Left ventricle myocardium superior (tissue), 1 donor: ENCODE results near the gene ZP3. TPM values are rescaled to one million over a fixed set of nuclear protein-coding genes. Genes with fewer than 3 reads are reported as not detected.
"Not testable (repeated sequence)": the region's sequence is repeated elsewhere in the genome, so short reads cannot be mapped to it uniquely, and the experiment has no call there.

ENCODE experiments used
- ATAC-seq: fragments of 200-7000 bp; cut with Tn5 transposase; one replicate; pipeline ENCODE4 v1.9.1; 2020; ENCODE audit warnings: mild to moderate bottlenecking, moderate library complexity
- DNase-seq: peaks from one replicate; pipeline ENCODE4 v3.0.0-alpha.2; 2020
- intact Hi-C: fragments of 100-400 bp; cut with micrococcal nuclease; formaldehyde crosslinking; loops from one replicate; pipeline ENCODE4 v1.11.0; 2022
- total RNA-seq: library from RNA; stranded (reverse); fragmentation: NEBNext Ultra II Directional; extraction: Animal tissue kit (Norgen Biotek cat#: 25700); gene quantifications from one replicate; pipeline ENCODE4 v1.2.1, GENCODE V29; 2021
- donor health status: DM: no; HTN: yes; CAD: no; lungs with severe emphysema.

ZP3 gene
- total RNA-seq, 1 donor from 2014 or later = not detected

DNA sequence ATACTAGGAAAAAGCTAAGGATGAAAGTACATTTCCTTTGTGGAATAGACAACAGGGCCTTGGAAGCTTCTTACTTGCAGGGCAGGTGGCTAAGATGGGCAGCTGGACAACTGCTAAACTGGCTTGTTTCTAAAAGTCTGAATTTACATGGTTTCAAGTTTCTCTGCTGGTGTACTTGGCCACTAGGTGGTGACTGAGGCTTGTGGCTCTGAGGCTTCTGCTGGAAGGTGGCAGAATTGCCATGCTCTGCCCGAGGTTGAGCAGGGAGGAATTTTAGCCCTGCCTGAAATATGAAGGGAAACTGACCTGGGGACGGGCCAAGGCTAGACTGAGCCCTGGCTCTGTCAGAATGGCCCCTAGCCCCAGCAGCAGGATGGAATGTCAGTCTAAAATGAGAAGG is 13.1 kb downstream of the ZP3 start:
- DNase-seq (peak; percentile 49), ATAC-seq (peak; percentile 70)
- intact Hi-C loops = not testable (repeated sequence)

DNA sequence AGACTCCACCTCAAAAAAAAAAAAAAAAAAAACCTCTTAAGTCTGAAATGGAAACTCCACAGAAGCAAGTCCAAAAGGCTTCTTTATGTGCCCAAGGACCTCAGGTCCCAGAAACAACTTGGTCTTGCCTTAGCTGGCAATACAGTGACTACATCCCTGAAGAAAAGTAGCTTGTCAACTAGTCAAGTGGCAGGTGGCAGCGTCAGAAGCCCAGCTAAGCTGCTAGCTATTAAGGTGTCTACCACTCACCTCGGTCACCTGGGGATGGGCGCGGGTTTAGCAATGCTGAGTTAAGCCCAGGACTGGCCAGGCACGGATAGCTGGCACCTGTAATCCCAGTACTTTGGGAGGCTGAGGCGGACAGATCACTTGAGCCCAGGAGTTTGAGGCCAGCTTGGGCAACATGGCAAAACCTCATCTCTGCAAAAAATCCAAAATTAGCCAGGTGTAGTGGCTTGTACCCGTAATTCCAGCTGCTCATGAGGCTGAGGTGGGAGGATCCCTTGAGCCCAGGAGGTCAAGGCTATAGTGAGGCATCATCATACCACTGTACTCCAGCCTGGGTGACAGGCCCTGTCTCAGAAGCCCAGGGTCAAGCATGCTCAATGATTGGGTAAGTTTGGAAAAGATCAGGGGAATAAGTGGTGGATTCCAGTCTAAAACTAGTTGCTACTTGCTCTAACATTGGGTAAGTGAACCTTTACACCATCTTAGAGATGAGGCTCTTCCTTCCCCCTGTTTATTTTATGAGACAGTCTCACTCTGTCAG is 14.6 kb downstream of the ZP3 start:
- intact Hi-C loops, ATAC-seq, DNase-seq: not testable (repeated sequence)

DNA sequence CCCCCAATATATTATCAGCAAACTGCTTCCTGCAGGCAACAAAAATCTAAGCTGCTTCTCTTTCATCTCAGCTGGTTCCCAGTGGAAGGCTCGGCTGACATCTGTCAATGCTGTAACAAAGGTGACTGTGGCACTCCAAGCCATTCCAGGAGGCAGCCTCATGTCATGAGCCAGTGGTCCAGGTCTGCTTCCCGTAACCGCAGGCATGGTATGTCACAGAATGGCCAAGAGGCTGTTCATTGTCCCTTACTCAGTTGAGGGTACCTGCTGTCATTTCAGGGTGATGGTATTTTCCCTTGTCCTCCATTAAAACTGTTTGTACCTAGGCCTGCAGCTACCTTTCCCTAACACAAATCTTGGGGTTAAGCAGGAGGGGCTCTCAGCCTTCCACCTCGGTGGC is 15.7 kb downstream of the ZP3 start:
- ATAC-seq, DNase-seq, intact Hi-C loops: not testable (repeated sequence)

DNA sequence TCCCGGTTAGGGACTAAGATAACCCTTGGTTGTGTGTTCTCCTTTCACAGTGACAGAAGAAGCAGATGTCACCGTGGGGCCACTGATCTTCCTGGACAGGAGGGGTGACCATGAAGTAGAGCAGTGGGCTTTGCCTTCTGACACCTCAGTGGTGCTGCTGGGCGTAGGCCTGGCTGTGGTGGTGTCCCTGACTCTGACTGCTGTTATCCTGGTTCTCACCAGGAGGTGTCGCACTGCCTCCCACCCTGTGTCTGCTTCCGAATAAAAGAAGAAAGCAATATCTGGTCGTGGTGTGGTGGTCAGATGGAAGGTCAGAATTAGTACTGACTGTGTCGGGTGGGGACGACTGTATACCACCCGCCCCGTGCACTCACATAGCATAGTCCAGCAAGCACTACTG is 17.0 kb downstream of the ZP3 start:
- peak; percentile 50 for ATAC-seq

DNA sequence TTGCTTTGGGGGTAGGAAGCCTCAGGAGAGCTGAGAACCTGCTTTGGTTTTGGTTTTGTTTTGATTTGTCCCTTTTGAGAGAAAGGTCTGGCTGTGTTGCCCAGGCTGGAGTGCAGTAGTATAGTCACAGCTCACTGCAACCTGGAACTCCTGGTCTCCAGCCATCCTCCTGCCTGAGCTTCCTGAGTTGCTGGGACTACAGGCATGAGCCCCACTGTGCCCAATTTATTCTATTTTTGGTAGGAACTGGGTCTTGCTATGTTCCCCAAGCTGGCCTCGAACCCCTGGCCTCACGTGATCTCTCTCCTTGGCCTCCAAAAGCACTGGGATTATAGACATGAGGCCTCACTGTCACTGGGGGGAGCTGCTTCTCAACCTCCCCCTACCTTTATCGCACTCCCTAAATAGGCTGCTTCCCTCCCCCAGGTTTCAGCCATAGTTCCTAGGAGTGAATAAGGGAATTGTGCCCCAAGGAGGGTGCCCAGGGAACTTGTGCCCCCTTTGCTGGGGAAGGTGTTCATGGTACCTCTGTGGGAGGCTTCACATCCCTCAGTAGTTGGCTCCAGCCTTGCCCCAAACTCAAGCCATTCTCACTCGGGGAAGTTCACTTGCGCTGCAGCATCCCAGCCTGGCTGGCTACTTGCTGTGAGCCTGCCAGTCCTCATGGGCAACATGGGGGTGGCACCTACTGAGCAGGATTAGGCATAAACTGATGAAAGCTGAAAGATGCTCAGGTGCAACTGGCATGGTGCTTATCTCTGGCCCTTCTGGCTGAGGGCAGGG is 18.1 kb downstream of the ZP3 start:
- DNase-seq, ATAC-seq, intact Hi-C loops: not testable (repeated sequence)

More for the DNA sequence above, 17.0 kb downstream of the ZP3 start:
- DNase-seq, intact Hi-C loops: not testable (repeated sequence)

DNA sequence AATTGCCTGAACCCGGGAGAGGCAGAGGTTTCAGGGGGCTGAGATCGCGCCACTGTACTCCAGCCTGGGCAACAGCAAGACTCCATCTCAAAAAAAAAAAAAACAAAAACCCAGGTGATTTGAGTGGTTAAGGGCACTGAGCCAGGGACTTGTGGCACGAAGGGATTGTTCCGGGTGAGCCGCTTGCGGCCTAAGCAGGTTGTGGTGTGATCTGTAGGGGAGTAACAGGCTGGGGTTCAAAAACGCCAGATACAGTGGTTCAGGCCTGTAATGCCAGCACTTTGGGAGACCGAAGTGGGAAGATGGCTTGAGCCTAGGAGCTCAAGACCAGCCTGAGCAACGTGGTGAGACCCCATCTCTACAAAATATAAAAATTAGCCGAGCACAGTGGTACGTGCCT is 19.1 kb downstream of the ZP3 start:
- DNase-seq, ATAC-seq, intact Hi-C loops: not testable (repeated sequence)

DNA sequence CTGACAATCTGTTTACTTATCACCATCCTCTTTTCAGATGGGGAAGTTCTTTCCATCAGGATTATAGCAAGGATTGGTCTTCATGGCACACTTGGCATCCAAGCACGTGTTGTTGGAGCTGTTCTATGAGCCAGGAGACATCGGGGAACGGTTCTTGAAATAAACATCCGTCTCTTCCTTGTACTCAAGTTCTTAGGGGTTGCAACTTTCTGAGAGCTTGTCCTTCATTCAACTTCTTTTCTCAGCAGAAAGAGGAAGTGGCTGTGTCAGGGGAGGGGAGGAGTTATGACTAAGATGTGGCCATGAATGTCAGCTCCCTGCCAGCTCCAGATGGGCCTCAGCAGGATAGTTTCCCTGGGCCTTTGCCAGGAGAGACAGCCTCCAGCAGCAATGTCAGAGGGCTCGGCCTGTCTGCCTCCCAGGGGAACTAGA is 20.8 kb downstream of the ZP3 start:
- DNase-seq (peak; percentile 70), ATAC-seq (peak; percentile 98)
- intact Hi-C loops = not testable (repeated sequence)

DNA sequence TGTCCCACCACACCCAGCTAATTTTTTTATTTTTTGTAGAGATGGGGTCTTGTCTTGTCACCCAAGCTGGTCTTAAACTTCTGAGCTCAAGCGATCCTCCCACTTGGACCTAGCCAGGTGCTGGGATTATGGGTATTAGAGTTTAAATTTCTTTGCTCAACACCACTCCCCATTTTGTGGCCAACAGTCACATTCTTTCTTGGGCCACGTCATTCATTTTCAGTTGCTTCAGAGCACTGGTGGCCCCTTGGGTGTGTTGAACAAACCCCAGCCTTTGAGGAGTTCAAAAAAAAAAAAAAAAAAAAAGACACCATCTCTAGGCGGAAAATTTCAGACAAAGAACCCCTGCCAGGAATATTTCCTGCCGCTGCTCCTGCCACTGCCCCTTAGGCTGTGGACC is 32.3 kb downstream of the ZP3 start:
- intact Hi-C loops = not testable (repeated sequence)
- ATAC-seq = peak; percentile 27

DNA sequence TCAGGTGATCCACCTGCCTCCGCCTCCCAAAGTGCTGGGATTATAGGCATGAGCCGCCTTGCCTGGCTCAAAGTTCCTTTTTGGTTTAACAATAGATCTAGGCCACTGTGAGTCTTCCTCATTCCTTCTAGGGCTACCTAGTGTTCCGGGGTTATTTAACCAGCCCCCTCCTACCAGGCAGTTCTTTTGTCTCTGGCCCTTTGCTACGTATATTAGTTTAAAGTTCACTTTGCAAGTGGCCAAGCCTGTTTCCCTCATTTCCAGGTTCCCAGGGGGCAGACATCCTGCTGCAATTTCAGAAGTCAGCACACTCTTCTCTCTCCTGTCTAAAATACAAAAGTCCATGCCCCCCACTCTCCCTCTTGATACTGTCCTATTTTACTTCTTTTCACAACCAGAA is 33.8 kb downstream of the ZP3 start:
- DNase-seq, ATAC-seq, intact Hi-C loops: not testable (repeated sequence)

More for the DNA sequence above, 32.3 kb downstream of the ZP3 start:
- DNase-seq = not testable (repeated sequence)

DNA sequence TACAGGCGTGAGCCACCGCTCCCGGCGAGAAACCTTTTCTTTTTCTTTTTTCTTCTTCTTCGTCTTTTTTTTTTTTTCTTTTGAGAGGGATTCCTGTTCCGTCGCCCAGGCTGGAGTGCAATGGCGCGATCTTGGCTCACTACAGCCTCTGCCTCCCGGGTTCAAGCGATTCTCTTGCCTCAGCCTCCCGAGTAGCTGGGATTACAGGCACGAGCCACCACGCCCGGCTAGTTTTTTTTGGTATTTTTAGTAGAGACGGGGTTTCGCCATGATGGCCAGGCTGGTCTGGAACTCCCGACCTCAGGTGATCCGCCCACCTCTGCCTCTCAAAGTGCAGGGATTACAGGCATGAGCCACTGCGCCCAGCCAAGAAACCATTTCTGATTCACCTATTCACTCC is 36.0 kb downstream of the ZP3 start:
- intact Hi-C loops, ATAC-seq, DNase-seq: not testable (repeated sequence)

DNA sequence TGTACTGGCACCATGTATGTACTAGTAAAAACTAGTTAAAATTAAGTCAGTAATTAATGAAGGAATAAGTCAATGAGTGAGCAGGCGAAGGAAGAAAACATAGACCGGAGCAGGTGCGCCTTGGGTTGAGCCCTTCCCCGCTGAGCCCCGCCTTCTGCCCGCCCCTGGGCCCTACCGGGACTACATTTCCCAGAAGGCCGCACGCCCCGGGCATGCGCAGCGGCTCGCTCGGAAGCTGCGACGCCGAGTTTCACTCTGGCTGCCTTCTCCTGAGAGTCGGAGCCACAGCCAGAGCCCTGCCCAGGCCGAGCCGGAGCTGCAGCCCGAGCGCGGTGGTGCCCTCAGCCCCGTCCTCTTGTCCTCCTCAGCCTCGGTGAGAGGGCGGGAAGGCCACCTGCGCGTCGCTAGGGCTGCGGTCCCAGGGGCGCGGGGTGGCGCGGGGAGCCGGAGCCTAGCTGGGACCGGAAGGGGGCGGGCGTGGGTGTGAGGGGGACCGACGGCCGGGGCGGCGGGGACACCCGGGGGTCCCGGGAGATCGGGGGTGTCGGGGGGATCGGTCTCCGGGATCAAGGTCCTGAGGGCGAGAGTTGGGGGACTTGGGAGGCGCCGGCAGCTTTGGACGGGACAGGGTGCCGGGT is 36.8 kb downstream of the ZP3 start, which contains the start of gene DTX2:
DTX2 (plus strand) TSS at position 246 of the 638 bp plus-strand sequence. CDS start 18,801 bp downstream, outside the sequence.
- peak; percentile 48 for DNase-seq
- intact Hi-C loops = not testable (repeated sequence)

DNA sequence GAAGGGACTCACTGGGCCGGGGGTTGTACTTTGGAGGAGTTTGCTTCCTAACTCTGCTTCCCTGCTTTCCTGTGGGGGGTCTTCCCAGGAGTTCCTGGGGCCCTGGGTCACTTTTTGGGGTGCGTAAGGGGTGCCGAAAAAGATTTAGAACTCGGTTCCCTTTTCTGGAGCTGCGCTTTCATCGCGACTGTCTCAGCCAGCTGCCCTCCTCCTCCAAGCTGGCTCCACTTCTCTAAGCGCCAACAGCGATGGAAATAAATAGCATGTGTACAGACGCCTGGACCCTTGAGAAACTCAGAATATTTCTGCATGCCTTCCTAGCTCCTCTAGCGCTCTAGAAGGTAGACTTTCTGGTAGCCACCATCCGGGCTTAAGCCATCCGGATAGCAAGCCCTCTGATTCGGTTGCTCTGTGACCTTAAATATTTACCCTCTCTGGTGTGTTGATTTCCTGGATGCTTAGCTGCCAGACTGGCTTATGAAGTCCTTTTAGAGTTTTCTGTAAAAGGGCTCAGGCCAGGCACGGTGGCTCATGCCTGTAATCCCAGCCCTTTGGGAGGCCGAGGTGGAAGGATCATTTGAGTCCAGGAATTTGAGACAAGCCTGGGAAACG is 37.6 kb downstream of the ZP3 start:
- peak; percentile 42 for ATAC-seq
- intact Hi-C loops, DNase-seq: not testable (repeated sequence)

More for the DNA sequence above, 36.8 kb downstream of the ZP3 start, which contains the start of gene DTX2:
- ATAC-seq = peak; percentile 97

DNA sequence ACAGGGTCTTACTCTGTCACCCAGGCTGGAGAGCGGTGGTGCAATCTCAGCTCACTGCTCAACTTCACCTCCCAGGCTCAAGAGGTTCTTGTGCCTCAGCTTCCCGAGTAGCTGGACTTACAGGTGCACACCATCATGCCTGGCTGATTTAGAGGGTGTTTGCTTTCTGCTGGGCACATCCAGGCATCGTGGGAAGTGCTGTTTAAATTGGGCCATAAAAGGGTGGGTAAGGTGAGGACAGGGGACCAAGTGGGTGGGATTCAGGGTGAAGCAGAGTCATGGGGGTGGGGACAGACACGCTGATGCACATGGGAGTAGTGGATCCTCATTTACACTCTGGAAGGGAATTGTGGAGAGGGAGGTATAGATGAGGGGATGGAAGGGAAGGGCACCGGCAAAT is 40.2 kb downstream of the ZP3 start:
- DNase-seq, intact Hi-C loops, ATAC-seq: not testable (repeated sequence)

DNA sequence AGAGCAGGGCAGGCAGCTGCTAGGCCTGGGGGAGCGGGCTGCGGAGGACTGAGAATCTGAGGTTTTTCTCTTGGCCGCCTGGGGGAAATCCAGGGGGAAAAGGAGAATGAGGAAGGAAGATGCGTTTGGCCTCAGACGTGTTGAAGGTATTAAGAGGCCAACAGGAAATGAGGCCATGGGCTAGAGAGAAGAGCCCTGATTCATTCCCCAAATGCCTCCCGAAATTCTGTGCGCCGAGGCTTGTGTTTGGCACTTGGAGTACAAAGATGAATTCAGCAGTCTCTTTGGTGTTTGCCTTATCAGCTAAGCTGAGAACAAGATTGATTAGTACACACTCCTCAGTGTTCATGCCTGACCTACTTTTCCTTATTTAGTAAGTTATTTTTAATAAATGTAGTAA is 41.2 kb downstream of the ZP3 start:
- intact Hi-C loops, DNase-seq: not testable (repeated sequence)
- ATAC-seq = peak; percentile 45

DNA sequence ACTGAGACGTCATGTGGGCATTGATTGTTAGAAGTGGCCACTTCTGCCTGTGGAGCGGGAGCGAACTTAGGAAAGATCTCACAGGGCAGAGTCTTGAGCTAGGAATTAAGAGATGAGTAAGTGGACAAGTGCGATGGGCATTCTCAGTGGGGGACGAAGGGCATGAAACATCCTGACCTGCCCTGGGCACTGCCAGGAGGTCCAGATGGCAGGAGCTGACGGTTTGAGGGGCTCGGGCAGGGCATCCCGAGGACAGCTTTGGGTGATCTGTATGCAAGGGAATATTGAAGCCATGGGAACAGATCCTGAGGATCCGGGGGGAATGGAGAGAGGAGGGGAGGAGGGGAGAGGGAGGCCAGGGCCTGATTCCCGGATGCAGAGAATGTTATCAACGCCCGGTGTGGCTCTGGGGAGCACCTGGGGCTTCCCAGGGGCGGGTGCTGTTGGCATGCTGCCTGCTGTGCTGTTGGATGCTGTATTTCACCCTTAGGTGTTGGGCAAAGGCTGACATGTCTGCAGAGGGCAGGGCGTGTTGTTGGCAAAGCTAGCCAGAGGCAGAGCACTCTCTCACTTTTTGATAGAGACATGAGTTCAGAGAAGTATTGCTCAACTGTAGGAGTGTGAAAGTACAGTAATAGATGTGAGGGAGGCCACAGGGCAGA is 43.1 kb downstream of the ZP3 start:
- DNase-seq = peak; percentile 67
- ATAC-seq = peak; percentile 91
- intact Hi-C loops = not testable (repeated sequence)

DNA sequence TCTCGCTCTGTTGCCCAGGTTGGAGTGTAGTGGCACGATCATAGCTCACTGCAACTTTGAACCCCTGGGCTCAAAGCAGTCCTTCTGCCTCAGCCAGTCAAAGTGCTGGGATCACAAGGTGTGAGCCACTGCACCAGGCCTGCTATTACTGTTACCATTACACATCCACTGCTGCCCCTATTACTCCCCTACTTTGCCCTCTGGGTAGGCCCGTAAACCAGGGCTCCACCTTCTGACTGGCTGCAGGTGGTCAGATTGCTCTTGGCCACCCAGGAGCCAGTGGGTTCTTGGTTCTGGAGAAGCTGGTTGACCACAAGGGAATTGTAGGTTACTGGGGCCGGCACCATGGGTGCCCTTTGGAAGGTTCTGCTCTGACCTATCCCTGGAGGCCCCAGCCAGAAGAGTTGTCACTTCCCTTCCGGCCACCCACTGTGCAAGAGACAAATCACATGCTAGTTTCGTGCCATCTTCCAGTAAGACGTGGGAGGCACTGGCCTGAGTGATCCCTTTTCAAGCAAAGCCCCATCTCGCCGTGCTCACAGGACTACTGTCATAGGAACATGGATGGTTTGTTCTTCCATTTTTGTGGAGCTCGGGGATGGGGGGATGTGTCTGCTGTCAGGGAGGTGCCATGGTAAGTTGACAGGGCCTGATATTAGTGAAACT is 46.9 kb downstream of the ZP3 start:
- DNase-seq, intact Hi-C loops, ATAC-seq: not testable (repeated sequence)

DNA sequence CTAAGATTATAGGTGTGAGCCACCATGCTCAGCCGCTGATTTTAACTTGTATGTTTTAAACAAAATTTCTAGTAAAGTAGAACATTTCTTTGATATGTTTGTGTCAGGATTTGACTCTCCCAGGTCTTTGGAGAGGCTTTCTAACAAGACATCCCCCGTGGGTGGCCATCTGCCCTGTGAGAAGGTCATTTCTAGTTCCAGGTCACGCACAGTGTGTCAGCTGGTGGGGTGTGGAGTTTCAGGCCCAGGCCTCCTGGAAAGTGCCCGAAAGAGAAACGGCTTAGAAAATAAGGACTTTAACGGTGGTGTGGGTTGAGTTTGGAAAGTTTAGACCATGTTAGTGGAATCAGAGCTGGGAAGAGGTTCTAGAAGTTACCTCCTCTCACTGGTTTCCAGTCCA is 48.3 kb downstream of the ZP3 start:
- ATAC-seq, DNase-seq, intact Hi-C loops: not testable (repeated sequence)

DNA sequence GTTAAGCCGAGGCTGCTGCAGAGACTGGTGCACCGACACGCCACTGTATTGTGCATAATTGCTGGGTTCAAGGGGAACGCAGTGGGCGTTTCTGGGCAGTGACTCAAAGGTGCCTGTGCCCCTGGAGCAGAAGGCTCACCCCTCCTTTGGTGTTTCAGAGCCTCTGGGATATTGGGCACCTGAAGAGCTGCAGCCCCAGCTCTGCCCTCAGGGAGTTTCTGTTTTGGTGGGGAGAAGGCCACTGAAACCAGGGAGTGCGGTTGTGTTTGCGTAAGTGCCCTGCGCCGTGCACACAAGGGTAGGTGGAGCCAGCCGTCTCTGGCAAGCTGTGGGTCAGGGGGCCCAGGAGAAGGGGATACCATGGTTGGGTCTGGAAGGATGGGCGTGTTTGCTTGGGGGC is 51.5 kb downstream of the ZP3 start:
- ATAC-seq, DNase-seq, intact Hi-C loops: not testable (repeated sequence)
